HL-60 (cell line): ENCODE results near the gene MFSD2B.

Experiments
- DNase-seq, 2 experiments: peaks; one replicate each; pipeline ENCODE4 v3.0.0-alpha.2; 2010 to 2020; ENCODE audit warnings: low read depth in 1 of 2, low spot score in 1 of 2
- H3K27ac ChIP-seq: fragments of 250-450 bp; sonication (Bioruptor Pico); replicated peaks from 2 replicates; pipeline ENCODE4 v1.5.1; 2020; ENCODE audit warnings: mild to moderate bottlenecking, moderate library complexity
- H3K27me3 ChIP-seq: fragments of 250-450 bp; sonication (Bioruptor Pico); 2 replicates; pipeline ENCODE4 v1.5.1; 2021; ENCODE audit warnings: mild to moderate bottlenecking, moderate library complexity; ENCODE audit not compliant: insufficient read depth, poor library complexity, severe bottlenecking
- H3K4me3 ChIP-seq: replicated peaks from 2 replicates; pipeline ENCODE4 v1.5.1; 2011; ENCODE audit warnings: mild to moderate bottlenecking, control low read depth, low read length; ENCODE audit not compliant: insufficient read depth
- CTCF ChIP-seq: IDR thresholded peaks from one replicate; pipeline ENCODE4 v1.5.1; 2011; ENCODE audit warnings: low read length, control low read depth, inconsistent platforms; ENCODE audit not compliant: insufficient read depth
- GABPA ChIP-seq: IDR thresholded peaks from 2 replicates; pipeline ENCODE4 v1.6.1; 2012; ENCODE audit warnings: low read depth
- POLR2AphosphoS5 ChIP-seq: IDR thresholded peaks from 2 replicates; pipeline ENCODE4 v1.6.1; 2012; ENCODE audit warnings: low read depth
- REST ChIP-seq: IDR thresholded peaks from 2 replicates; pipeline ENCODE4 v1.6.1; 2012; ENCODE audit warnings: low read depth; ENCODE audit not compliant: insufficient replicate concordance
- SPI1 ChIP-seq: IDR thresholded peaks from 2 replicates; pipeline ENCODE4 v1.6.1; 2012; ENCODE audit warnings: low read depth, mild to moderate bottlenecking, borderline replicate concordance

Gene MFSD2B

DNA sequence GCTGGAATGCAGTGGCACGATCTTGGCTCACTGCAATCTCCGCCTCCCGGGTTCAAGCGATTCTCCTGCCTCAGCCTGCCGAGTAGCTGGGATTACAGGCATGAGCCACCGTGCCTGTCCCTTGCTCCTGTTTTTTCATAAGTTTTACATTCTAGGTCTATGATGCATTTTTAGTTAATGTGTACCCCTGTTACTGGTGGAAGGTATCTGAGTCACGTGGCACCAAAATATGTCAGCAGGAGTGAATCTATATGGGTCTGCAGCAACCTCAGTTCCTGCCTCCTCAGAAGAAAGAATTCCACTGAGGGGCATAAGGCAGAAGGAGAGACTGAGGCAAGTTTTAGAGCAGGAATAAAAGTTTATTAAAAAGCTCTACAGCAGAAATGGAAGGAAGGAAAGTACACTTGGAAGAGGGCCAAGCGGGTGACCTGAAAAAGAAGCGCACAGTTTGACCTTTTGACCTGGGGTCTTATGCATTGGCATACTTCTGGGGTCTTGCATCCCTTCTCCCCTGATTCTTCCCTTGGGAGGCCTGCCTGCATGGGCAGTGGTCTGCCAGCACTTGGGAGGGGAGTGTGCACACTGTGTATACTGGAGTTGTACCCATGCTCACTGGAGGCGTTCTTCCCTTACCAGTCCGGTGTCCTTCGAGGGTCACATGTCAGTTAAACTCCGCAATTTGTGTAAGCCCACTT, 1.1 kb upstream of the MFSD2B start:
- peaks cover 35% of the 10 kb centered on the region for H3K27me3 ChIP-seq
- no peak overlapping the region for H3K4me3 ChIP-seq
- no peak for TF ChIP-seq GABPA
- TF ChIP-seq POLR2AphosphoS5, result no peak
- TF ChIP-seq REST, result no peak
- no peak for TF ChIP-seq CTCF
- no peak for TF ChIP-seq SPI1
- H3K27ac ChIP-seq, result no peak overlapping the region
- no peak for DNase-seq

- no peak for TF ChIP-seq SPI1
- no peak for TF ChIP-seq GABPA
- TF ChIP-seq REST, result no peak
- TF ChIP-seq POLR2AphosphoS5, result no peak
- TF ChIP-seq CTCF, result no peak
- Histone ChIP-seq H3K27ac (no peak overlapping the region), H3K4me3 (no peak overlapping the region), H3K27me3 (peaks cover 35% of the 10 kb centered on the region)
- DNase-seq, result no peak
Observed at GRCh38 chr2:24009367-24009679, 562 bp upstream of the MFSD2B start.

GRCh38 chr2:24010477-24011249, 778 bp downstream of the MFSD2B start:
- Histone ChIP-seq H3K27me3 (peaks cover 35% of the 10 kb centered on the region), H3K4me3 (peak overlapping the region; percentile 35), H3K27ac (no peak overlapping the region)
- DNase-seq, result no peak
- no peak for TF ChIP-seq CTCF
- no peak for TF ChIP-seq REST
- no peak for TF ChIP-seq GABPA
- no peak for TF ChIP-seq SPI1
- TF ChIP-seq POLR2AphosphoS5, result no peak
